SW480 (cell line): ENCODE measurements around the gene CASP10.
A peak's percentile ranks its signal among the peaks of the same experiment; 100 is the strongest.
"Not testable (repeated sequence)": the region's sequence is repeated elsewhere in the genome, so short reads cannot be mapped to it uniquely, and the experiment has no call there.

ENCODE experiments used
- DNase-seq: peaks from one replicate; pipeline ENCODE4 v3.0.0-alpha.2; 2016; ENCODE audit warnings: low spot score

CASP10 gene

GRCh38 chr2:201182650-201183364 lies at the start of gene CASP10:
Gene CASP10 (plus strand): TSS chr2:201183141. CDS start chr2:201185778, 2,637 bp downstream.
- peak; percentile 74 for DNase-seq

- no peak for DNase-seq
Observed at GRCh38 chr2:201135386-201135785, 47.6 kb upstream of the CASP10 start.

- no peak for DNase-seq
Observed at GRCh38 chr2:201136889-201137321, 46.0 kb upstream of the CASP10 start.

- no peak for DNase-seq
Observed at GRCh38 chr2:201137505-201138400, 45.2 kb upstream of the CASP10 start.

- DNase-seq: no peak
Observed at GRCh38 chr2:201138401-201138970, 44.5 kb upstream of the CASP10 start.

- DNase-seq: not testable (repeated sequence)
Observed at GRCh38 chr2:201138986-201139781, 43.8 kb upstream of the CASP10 start.

- DNase-seq: no peak
Observed at GRCh38 chr2:201139836-201140604, 42.9 kb upstream of the CASP10 start.

- DNase-seq: no peak
Observed at GRCh38 chr2:201144101-201145051, 38.6 kb upstream of the CASP10 start.

GRCh38 chr2:201148434-201148990 lies 34.4 kb upstream of the CASP10 start:
- no peak for DNase-seq

GRCh38 chr2:201149064-201149820 lies 33.7 kb upstream of the CASP10 start:
- peak; percentile 54 for DNase-seq

GRCh38 chr2:201149821-201150165 lies 33.1 kb upstream of the CASP10 start:
- DNase-seq: peak; percentile 23

GRCh38 chr2:201150454-201151020 lies 32.4 kb upstream of the CASP10 start:
- no peak for DNase-seq

GRCh38 chr2:201151127-201151981 lies 31.6 kb upstream of the CASP10 start:
- peak; percentile 60 for DNase-seq

GRCh38 chr2:201152517-201152916 lies 30.4 kb upstream of the CASP10 start:
- DNase-seq: no peak

GRCh38 chr2:201152999-201153815 lies 29.7 kb upstream of the CASP10 start:
- DNase-seq: no peak

- DNase-seq: no peak
Observed at GRCh38 chr2:201154615-201155399, 28.1 kb upstream of the CASP10 start.
